ENCODE results near the gene PLEK. TPM values are rescaled to one million over a fixed set of nuclear protein-coding genes. Genes with fewer than 3 reads are reported as not detected.
A peak's percentile ranks its signal among the peaks of the same experiment; 100 is the strongest.

Gene PLEK
- total and polyA plus RNA-seq, 9 of the 15 experiments (the other 6 are each of a cell fraction or from before 2014, with no cell fraction given): 0.14 to 1.2 (median 0.36) TPM

- TF ChIP-seq, protein P1, sequence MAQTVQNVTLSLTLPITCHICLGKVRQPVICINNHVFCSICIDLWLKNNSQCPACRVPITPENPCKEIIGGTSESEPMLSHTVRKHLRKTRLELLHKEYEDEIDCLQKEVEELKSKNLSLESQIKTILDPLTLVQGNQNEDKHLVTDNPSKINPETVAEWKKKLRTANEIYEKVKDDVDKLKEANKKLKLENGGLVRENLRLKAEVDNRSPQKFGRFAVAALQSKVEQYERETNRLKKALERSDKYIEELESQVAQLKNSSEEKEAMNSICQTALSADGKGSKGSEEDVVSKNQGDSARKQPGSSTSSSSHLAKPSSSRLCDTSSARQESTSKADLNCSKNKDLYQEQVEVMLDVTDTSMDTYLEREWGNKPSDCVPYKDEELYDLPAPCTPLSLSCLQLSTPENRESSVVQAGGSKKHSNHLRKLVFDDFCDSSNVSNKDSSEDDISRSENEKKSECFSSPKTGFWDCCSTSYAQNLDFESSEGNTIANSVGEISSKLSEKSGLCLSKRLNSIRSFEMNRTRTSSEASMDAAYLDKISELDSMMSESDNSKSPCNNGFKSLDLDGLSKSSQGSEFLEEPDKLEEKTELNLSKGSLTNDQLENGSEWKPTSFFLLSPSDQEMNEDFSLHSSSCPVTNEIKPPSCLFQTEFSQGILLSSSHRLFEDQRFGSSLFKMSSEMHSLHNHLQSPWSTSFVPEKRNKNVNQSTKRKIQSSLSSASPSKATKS (CRISPR knock-in tag; IDR thresholded peaks at IDR 0.05): no peak
- TF ChIP-seq MXD1 (CRISPR knock-in tag; IDR thresholded peaks at IDR 0.05; ENCODE audit: borderline replicate concordance, poor library complexity, severe bottlenecking) (no peak), TEAD4 (IDR thresholded peaks at IDR 0.05; ENCODE audit: low read length) (peak; percentile 89), TEAD4 (CRISPR knock-in tag; IDR thresholded peaks at IDR 0.05; ENCODE audit: borderline replicate concordance) (no peak), KLF10 (CRISPR knock-in tag; IDR thresholded peaks at IDR 0.05) (no peak), NCOA1 (IDR thresholded peaks at IDR 0.05; ENCODE audit: low read depth) (no peak), RB1 (IDR thresholded peaks at IDR 0.05; ENCODE audit: low read depth) (no peak), HDAC1 (IDR thresholded peaks at IDR 0.05) (peak in 1 of 2 experiments; percentile 56; a peak in 2 of 4 replicates), ZNF785 (CRISPR knock-in tag; IDR thresholded peaks at IDR 0.05) (no peak), ZNF384 (IDR thresholded peaks at IDR 0.05; ENCODE audit: low read depth, low read length) (no peak), ZNF586 (CRISPR knock-in tag; conservative IDR thresholded peaks at IDR 0.05) (no peak), ZNF134 (CRISPR knock-in tag; conservative IDR thresholded peaks at IDR 0.05) (no peak), TRIM24 (IDR thresholded peaks at IDR 0.05) (peak; percentile 65 to 67), MAFK (IDR thresholded peaks at IDR 0.05; ENCODE audit: low read length) (no peak), WHSC1 (IDR thresholded peaks at IDR 0.05; ENCODE audit: low read length) (no peak)
- TF ChIP-seq, protein P2, sequence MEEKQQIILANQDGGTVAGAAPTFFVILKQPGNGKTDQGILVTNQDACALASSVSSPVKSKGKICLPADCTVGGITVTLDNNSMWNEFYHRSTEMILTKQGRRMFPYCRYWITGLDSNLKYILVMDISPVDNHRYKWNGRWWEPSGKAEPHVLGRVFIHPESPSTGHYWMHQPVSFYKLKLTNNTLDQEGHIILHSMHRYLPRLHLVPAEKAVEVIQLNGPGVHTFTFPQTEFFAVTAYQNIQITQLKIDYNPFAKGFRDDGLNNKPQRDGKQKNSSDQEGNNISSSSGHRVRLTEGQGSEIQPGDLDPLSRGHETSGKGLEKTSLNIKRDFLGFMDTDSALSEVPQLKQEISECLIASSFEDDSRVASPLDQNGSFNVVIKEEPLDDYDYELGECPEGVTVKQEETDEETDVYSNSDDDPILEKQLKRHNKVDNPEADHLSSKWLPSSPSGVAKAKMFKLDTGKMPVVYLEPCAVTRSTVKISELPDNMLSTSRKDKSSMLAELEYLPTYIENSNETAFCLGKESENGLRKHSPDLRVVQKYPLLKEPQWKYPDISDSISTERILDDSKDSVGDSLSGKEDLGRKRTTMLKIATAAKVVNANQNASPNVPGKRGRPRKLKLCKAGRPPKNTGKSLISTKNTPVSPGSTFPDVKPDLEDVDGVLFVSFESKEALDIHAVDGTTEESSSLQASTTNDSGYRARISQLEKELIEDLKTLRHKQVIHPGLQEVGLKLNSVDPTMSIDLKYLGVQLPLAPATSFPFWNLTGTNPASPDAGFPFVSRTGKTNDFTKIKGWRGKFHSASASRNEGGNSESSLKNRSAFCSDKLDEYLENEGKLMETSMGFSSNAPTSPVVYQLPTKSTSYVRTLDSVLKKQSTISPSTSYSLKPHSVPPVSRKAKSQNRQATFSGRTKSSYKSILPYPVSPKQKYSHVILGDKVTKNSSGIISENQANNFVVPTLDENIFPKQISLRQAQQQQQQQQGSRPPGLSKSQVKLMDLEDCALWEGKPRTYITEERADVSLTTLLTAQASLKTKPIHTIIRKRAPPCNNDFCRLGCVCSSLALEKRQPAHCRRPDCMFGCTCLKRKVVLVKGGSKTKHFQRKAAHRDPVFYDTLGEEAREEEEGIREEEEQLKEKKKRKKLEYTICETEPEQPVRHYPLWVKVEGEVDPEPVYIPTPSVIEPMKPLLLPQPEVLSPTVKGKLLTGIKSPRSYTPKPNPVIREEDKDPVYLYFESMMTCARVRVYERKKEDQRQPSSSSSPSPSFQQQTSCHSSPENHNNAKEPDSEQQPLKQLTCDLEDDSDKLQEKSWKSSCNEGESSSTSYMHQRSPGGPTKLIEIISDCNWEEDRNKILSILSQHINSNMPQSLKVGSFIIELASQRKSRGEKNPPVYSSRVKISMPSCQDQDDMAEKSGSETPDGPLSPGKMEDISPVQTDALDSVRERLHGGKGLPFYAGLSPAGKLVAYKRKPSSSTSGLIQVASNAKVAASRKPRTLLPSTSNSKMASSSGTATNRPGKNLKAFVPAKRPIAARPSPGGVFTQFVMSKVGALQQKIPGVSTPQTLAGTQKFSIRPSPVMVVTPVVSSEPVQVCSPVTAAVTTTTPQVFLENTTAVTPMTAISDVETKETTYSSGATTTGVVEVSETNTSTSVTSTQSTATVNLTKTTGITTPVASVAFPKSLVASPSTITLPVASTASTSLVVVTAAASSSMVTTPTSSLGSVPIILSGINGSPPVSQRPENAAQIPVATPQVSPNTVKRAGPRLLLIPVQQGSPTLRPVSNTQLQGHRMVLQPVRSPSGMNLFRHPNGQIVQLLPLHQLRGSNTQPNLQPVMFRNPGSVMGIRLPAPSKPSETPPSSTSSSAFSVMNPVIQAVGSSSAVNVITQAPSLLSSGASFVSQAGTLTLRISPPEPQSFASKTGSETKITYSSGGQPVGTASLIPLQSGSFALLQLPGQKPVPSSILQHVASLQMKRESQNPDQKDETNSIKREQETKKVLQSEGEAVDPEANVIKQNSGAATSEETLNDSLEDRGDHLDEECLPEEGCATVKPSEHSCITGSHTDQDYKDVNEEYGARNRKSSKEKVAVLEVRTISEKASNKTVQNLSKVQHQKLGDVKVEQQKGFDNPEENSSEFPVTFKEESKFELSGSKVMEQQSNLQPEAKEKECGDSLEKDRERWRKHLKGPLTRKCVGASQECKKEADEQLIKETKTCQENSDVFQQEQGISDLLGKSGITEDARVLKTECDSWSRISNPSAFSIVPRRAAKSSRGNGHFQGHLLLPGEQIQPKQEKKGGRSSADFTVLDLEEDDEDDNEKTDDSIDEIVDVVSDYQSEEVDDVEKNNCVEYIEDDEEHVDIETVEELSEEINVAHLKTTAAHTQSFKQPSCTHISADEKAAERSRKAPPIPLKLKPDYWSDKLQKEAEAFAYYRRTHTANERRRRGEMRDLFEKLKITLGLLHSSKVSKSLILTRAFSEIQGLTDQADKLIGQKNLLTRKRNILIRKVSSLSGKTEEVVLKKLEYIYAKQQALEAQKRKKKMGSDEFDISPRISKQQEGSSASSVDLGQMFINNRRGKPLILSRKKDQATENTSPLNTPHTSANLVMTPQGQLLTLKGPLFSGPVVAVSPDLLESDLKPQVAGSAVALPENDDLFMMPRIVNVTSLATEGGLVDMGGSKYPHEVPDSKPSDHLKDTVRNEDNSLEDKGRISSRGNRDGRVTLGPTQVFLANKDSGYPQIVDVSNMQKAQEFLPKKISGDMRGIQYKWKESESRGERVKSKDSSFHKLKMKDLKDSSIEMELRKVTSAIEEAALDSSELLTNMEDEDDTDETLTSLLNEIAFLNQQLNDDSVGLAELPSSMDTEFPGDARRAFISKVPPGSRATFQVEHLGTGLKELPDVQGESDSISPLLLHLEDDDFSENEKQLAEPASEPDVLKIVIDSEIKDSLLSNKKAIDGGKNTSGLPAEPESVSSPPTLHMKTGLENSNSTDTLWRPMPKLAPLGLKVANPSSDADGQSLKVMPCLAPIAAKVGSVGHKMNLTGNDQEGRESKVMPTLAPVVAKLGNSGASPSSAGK (IDR thresholded peaks at IDR 0.05): no peak
Observed at GRCh38 chr2:68391869-68392268, 26.8 kb downstream of the PLEK start (continued).
